ENCODE measurements around the gene TMPRSS11B.
"Not testable (repeated sequence)": the region's sequence is repeated elsewhere in the genome, so short reads cannot be mapped to it uniquely, and the experiment has no call there.

DNA sequence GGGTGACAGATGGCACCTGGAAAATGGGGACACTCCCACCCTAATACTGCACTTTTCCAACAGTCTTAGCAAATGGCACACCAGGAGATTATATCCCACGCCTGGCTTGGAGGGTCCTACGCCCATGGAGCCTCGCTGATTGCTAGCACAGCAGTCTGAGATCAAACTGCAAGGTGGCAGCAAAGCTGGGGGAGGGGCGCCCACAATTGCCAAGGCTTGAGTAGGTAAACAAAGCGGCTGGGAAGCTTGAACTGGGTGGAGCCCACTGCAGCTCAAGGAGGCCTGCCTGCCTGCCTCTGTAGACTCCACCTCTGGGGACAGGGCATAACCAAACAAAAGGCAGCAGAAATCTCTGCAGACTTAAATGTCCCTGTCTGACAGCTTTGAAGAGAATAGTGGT, 51.2 kb downstream of the TMPRSS11B start:
- TF ChIP-seq, protein P1, sequence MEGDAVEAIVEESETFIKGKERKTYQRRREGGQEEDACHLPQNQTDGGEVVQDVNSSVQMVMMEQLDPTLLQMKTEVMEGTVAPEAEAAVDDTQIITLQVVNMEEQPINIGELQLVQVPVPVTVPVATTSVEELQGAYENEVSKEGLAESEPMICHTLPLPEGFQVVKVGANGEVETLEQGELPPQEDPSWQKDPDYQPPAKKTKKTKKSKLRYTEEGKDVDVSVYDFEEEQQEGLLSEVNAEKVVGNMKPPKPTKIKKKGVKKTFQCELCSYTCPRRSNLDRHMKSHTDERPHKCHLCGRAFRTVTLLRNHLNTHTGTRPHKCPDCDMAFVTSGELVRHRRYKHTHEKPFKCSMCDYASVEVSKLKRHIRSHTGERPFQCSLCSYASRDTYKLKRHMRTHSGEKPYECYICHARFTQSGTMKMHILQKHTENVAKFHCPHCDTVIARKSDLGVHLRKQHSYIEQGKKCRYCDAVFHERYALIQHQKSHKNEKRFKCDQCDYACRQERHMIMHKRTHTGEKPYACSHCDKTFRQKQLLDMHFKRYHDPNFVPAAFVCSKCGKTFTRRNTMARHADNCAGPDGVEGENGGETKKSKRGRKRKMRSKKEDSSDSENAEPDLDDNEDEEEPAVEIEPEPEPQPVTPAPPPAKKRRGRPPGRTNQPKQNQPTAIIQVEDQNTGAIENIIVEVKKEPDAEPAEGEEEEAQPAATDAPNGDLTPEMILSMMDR (IDR thresholded peaks at IDR 0.05; ENCODE audit: low read depth, low read length, missing input control), result not testable (repeated sequence)
- TF ChIP-seq, protein P2, sequence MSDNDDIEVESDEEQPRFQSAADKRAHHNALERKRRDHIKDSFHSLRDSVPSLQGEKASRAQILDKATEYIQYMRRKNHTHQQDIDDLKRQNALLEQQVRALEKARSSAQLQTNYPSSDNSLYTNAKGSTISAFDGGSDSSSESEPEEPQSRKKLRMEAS (IDR thresholded peaks at IDR 0.05), result not testable (repeated sequence)
- not testable (repeated sequence) for TF ChIP-seq NR2F2, SP1, RAD21, JUND, YY1 (IDR thresholded peaks at IDR 0.05)
- TF ChIP-seq, protein P3, sequence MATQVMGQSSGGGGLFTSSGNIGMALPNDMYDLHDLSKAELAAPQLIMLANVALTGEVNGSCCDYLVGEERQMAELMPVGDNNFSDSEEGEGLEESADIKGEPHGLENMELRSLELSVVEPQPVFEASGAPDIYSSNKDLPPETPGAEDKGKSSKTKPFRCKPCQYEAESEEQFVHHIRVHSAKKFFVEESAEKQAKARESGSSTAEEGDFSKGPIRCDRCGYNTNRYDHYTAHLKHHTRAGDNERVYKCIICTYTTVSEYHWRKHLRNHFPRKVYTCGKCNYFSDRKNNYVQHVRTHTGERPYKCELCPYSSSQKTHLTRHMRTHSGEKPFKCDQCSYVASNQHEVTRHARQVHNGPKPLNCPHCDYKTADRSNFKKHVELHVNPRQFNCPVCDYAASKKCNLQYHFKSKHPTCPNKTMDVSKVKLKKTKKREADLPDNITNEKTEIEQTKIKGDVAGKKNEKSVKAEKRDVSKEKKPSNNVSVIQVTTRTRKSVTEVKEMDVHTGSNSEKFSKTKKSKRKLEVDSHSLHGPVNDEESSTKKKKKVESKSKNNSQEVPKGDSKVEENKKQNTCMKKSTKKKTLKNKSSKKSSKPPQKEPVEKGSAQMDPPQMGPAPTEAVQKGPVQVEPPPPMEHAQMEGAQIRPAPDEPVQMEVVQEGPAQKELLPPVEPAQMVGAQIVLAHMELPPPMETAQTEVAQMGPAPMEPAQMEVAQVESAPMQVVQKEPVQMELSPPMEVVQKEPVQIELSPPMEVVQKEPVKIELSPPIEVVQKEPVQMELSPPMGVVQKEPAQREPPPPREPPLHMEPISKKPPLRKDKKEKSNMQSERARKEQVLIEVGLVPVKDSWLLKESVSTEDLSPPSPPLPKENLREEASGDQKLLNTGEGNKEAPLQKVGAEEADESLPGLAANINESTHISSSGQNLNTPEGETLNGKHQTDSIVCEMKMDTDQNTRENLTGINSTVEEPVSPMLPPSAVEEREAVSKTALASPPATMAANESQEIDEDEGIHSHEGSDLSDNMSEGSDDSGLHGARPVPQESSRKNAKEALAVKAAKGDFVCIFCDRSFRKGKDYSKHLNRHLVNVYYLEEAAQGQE (IDR thresholded peaks at IDR 0.05), result not testable (repeated sequence)
